ENCODE data around the gene TIPARP.

- TF ChIP-seq CTCF (IDR thresholded peaks at IDR 0.05): no peak
- no peak for TF ChIP-seq POLR2A (IDR thresholded peaks at IDR 0.05)
- no peak for TF ChIP-seq POLR2AphosphoS5 (IDR thresholded peaks at IDR 0.05)
Measured at GRCh38 chr3:156718622-156719306, 44.4 kb downstream of the TIPARP start.
